ENCODE data around the gene KCNJ10.

- no peak for TF ChIP-seq EGR1 (IDR thresholded peaks at IDR 0.05)
- TF ChIP-seq NFIC (IDR thresholded peaks at IDR 0.05), result no peak
These were observed 84.5 kb downstream of the KCNJ10 start for GRCh38 chr1:159985473-159985872.
